HepG2 (cell line): Measurements from ENCODE around the gene UNC5A. TPM values are rescaled to one million over a fixed set of nuclear protein-coding genes. Genes with fewer than 3 reads are reported as not detected.

ENCODE experiments used
- ATAC-seq: fragments of 200-7000 bp; cut with Tn5 transposase; 3 replicates; pipeline ENCODE4 v1.9.1; 2020; ENCODE audit warnings: mild to moderate bottlenecking, moderate library complexity
- BruUV-seq: library from RNA; stranded (reverse); fragments of 400-500 nt; replicated peaks from 2 replicates; lab custom pipeline; 2021; lab: Mats Ljungman, UMichigan
- CTCF ChIA-PET: fragments of 300-600 bp; formaldehyde crosslinking; extraction: SDS; loops from one replicate; lab custom pipeline; 2021; ENCODE audit warnings: low total read pairs, inconsistent platforms, low intra/inter-chr PET ratio; lab: Yijun Ruan, JAX
- POLR2A ChIA-PET: fragments of 350-600 bp; sonication (Branson Sonifier 250); formaldehyde crosslinking; loops from one replicate; lab custom pipeline; 2020; ENCODE audit warnings: antibody characterized with exemption, inconsistent platforms; lab: Yijun Ruan, JAX
- DNase-seq: peaks from one replicate; pipeline ENCODE4 v3.0.0-alpha.2; 2015; ENCODE audit warnings: low spot score
- FAIRE-seq: peaks from 3 replicates; lab custom pipeline; 2011; peaks lifted over from hg19 to GRCh38; lab: Jason Lieb, UNC
- H2AFZ ChIP-seq: one replicate; pipeline ENCODE4 v1.6.1; 2011; ENCODE audit warnings: low read length, inconsistent platforms
- H3K27ac ChIP-seq: fragments of 300-600 bp; 3 replicates; pipeline ENCODE4 v1.8.0; 2011; ENCODE audit warnings: mixed run types, mild to moderate bottlenecking, mixed read lengths, low read length, inconsistent platforms; ENCODE audit not compliant: insufficient read depth; ENCODE audit errors: extremely low read length
- H3K27me3 ChIP-seq, 2 experiments: fragments of 200-600 bp in 1 of 2; 2 replicates in 1 of 2; 3 replicates in 1 of 2; pipeline versions ENCODE4 v1.6.0 to v1.8.0; 2011; ENCODE audit warnings: low read length in 2 of 2, mild to moderate bottlenecking in 2 of 2, moderate library complexity in 2 of 2, inconsistent platforms in 1 of 2; ENCODE audit not compliant: insufficient read depth in 2 of 2, control insufficient read depth in 1 of 2
- H3K36me3 ChIP-seq, 2 experiments: fragments of 200-600 bp in 1 of 2; replicated peaks in 1 of 2; 2 replicates in 1 of 2; 3 replicates in 1 of 2; pipeline versions ENCODE4 v1.5.1 to v1.8.0; 2011; ENCODE audit warnings: low read length in 2 of 2, inconsistent platforms in 1 of 2; ENCODE audit not compliant: insufficient read depth in 2 of 2, control insufficient read depth in 1 of 2
- H3K4me1 ChIP-seq: 2 replicates; pipeline ENCODE4 v1.5.1; 2012; ENCODE audit warnings: low read length, inconsistent platforms; ENCODE audit not compliant: insufficient read depth
- H3K4me2 ChIP-seq: 2 replicates; pipeline ENCODE4 v1.6.0; 2011; ENCODE audit warnings: low read depth, low read length, inconsistent platforms
- H3K4me3 ChIP-seq, 3 experiments: fragments of 200-600 bp in 1 of 3; sonication (generic), shearing (Covaris generic) in 1 of 3; replicated peaks in 1 of 3; 2 replicates each; pipeline ENCODE4 v1.5.1; 2011 to 2016; ENCODE audit warnings: low read length in 3 of 3, inconsistent platforms in 2 of 3, low read depth in 2 of 3, mild to moderate bottlenecking in 2 of 3, control low read depth in 1 of 3, mixed read lengths in 1 of 3; ENCODE audit not compliant: insufficient read depth in 1 of 3
- H3K79me2 ChIP-seq: one replicate; pipeline ENCODE4 v1.6.1; 2011; ENCODE audit warnings: low read length, inconsistent platforms; ENCODE audit not compliant: insufficient read depth
- H3K9ac ChIP-seq: 2 replicates; pipeline ENCODE4 v1.6.0; 2011; ENCODE audit warnings: mild to moderate bottlenecking, low read depth, low read length, inconsistent platforms; ENCODE audit not compliant: insufficient read depth
- H3K9me3 ChIP-seq: 2 replicates; pipeline ENCODE4 v1.5.1; 2012; ENCODE audit warnings: mild to moderate bottlenecking, low read length
- H4K20me1 ChIP-seq: 2 replicates; pipeline ENCODE4 v1.6.0; 2011; ENCODE audit warnings: inconsistent platforms, mild to moderate bottlenecking, low read length, moderate library complexity; ENCODE audit not compliant: insufficient read depth
- CTCF ChIP-seq: sonication (generic); formaldehyde crosslinking; IDR thresholded peaks from 2 replicates; pipeline ENCODE4 v1.5.0; 2020; ENCODE audit warnings: mild to moderate bottlenecking, missing genetic modification reagents, moderate library complexity
- ZSCAN20 ChIP-seq: sonication (generic); formaldehyde crosslinking; IDR thresholded peaks from 2 replicates; pipeline ENCODE4 v1.4.0; 2020; ENCODE audit warnings: missing genetic modification reagents, mild to moderate bottlenecking, borderline replicate concordance
- WGBS: methylation state at CpG from one replicate; pipeline ENCODE4 v1.1.6; 2017; ENCODE audit warnings: low lambda C conversion rate; 5-methylcytosine and 5-hydroxymethylcytosine counted together
- in situ Hi-C: cut with HindIII; loops from 2 replicates; pipeline ENCODE4 v1.10.0; 2017; ENCODE audit warnings: low pct_unique_long_range_greater_than_20kb; ENCODE audit not compliant: extremely low pct_ligation_motif_present
- intact Hi-C: fragments of 100-400 bp; cut with micrococcal nuclease; formaldehyde crosslinking; loops from one replicate; pipeline ENCODE4 v1.10.0; 2022; ENCODE audit not compliant: unreplicated experiment
- polyA plus RNA-seq, 8 experiments: library from polyadenylated mRNA; depleted of rRNA in 3 of 8; stranded (reverse) in 7 of 8; unstranded in 1 of 8; fragments of >200 nt; fragmentation: Illumina TruSeq in 4 of 8; extraction: Trizol in 4 of 8; gene quantifications; 2 replicates each; pipeline versions ENCODE4 v1.2.1 to v1.2.3, GENCODE V29; 2011 to 2016; ENCODE audit warnings: low read depth in 4 of 8, missing spikeins in 1 of 8, mixed read lengths in 1 of 8; ENCODE audit not compliant: insufficient read depth in 1 of 8
- total RNA-seq, 5 experiments: library from RNA; depleted of rRNA; stranded (reverse); fragments of >200 nt; fragmentation: Illumina TruSeq; extraction: Trizol; gene quantifications; 2 replicates each; pipeline ENCODE4 v1.2.3, GENCODE V29; 2016; ENCODE audit warnings: low read depth in 1 of 5
- TF ChIP-seq, protein P1 (sequence below): sonication (generic); formaldehyde crosslinking; IDR thresholded peaks from 2 replicates; pipeline ENCODE4 v1.4.0; 2020; ENCODE audit warnings: missing genetic modification reagents, mild to moderate bottlenecking, borderline replicate concordance
- TF ChIP-seq, protein P2 (sequence below): sonication (generic); formaldehyde crosslinking; IDR thresholded peaks from 2 replicates; pipeline ENCODE4 v1.5.1; 2020; ENCODE audit warnings: missing genetic modification reagents, mild to moderate bottlenecking, borderline replicate concordance
- TF ChIP-seq, protein P3 (sequence below), 2 experiments: fragments of 450-650 bp in 1 of 2; sonication (generic) in 1 of 2; formaldehyde crosslinking; IDR thresholded peaks; 2 replicates each; pipeline versions ENCODE4 v1.5.0 to v1.8.0; 2020 to 2022; ENCODE audit warnings: mild to moderate bottlenecking in 1 of 2, missing genetic modification reagents in 1 of 2

The UNC5A gene
- total and polyA plus RNA-seq, 2 of the 13 experiments (the other 11 are each of a cell fraction or from before 2014, with no cell fraction given) = not detected

- TF ChIP-seq, protein P1, sequence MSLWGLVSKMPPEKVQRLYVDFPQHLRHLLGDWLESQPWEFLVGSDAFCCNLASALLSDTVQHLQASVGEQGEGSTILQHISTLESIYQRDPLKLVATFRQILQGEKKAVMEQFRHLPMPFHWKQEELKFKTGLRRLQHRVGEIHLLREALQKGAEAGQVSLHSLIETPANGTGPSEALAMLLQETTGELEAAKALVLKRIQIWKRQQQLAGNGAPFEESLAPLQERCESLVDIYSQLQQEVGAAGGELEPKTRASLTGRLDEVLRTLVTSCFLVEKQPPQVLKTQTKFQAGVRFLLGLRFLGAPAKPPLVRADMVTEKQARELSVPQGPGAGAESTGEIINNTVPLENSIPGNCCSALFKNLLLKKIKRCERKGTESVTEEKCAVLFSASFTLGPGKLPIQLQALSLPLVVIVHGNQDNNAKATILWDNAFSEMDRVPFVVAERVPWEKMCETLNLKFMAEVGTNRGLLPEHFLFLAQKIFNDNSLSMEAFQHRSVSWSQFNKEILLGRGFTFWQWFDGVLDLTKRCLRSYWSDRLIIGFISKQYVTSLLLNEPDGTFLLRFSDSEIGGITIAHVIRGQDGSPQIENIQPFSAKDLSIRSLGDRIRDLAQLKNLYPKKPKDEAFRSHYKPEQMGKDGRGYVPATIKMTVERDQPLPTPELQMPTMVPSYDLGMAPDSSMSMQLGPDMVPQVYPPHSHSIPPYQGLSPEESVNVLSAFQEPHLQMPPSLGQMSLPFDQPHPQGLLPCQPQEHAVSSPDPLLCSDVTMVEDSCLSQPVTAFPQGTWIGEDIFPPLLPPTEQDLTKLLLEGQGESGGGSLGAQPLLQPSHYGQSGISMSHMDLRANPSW (CRISPR knock-in tag) = no peak
Observed at GRCh38 chr5:176844706-176845391, 34.5 kb downstream of the UNC5A start (continued).

GRCh38 chr5:176845392-176845713, 35.0 kb downstream of the UNC5A start:
- Histone ChIP-seq H3K27ac (no peak overlapping the region), H4K20me1 (no peaks in the 10 kb centered on the region), H3K4me3 (no peak overlapping the region), H3K4me2 (no peak overlapping the region), H3K4me1 (0 out of 2 replicates have a peak, but pooled peaks cover 13% of the 10 kb centered on the region), H3K79me2 (no peaks in the 10 kb centered on the region), H3K27me3 (peaks cover 9 to 67% of the 10 kb centered on the region in 2 experiments; a peak in 4 of 5 replicates), H3K9ac (no peak overlapping the region), H2AFZ (no peak overlapping the region), H3K36me3 (no peaks in the 10 kb centered on the region), H3K9me3 (no peaks in the 10 kb centered on the region)
- ChIA-PET POLR2A (no interaction called here), CTCF (no interaction called here)
- no TSS peak for BruUV-seq
- 0% methylated on average over 3 of the region's 6 CpGs for WGBS
- intact Hi-C loops = no loop called here
- ATAC-seq = peak; percentile 62
- FAIRE-seq = no peak
- DNase-seq = no peak
- peak; percentile 11; the same call in 1 of the 2 replicates for TF ChIP-seq CTCF (CRISPR knock-in tag)
- TF ChIP-seq, protein P2, sequence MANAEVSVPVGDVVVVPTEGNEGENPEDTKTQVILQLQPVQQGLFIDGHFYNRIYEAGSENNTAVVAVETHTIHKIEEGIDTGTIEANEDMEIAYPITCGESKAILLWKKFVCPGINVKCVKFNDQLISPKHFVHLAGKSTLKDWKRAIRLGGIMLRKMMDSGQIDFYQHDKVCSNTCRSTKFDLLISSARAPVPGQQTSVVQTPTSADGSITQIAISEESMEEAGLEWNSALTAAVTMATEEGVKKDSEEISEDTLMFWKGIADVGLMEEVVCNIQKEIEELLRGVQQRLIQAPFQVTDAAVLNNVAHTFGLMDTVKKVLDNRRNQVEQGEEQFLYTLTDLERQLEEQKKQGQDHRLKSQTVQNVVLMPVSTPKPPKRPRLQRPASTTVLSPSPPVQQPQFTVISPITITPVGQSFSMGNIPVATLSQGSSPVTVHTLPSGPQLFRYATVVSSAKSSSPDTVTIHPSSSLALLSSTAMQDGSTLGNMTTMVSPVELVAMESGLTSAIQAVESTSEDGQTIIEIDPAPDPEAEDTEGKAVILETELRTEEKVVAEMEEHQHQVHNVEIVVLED (CRISPR knock-in tag) = no peak
- no peak for TF ChIP-seq ZSCAN20 (CRISPR knock-in tag)
- TF ChIP-seq, protein P3, sequence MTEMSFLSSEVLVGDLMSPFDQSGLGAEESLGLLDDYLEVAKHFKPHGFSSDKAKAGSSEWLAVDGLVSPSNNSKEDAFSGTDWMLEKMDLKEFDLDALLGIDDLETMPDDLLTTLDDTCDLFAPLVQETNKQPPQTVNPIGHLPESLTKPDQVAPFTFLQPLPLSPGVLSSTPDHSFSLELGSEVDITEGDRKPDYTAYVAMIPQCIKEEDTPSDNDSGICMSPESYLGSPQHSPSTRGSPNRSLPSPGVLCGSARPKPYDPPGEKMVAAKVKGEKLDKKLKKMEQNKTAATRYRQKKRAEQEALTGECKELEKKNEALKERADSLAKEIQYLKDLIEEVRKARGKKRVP (CRISPR knock-in tag; IDR thresholded peaks at IDR 0.05) = no peak
- TF ChIP-seq, all 625 proteins: peak for 1
- in situ Hi-C loops = no loop called here
